Measurements from ENCODE around the gene EIF3D. TPM values are rescaled to one million over a fixed set of nuclear protein-coding genes. Genes with fewer than 3 reads are reported as not detected.

The EIF3D gene
- polyA plus RNA-seq, 1 experiment = 349 TPM

DNA sequence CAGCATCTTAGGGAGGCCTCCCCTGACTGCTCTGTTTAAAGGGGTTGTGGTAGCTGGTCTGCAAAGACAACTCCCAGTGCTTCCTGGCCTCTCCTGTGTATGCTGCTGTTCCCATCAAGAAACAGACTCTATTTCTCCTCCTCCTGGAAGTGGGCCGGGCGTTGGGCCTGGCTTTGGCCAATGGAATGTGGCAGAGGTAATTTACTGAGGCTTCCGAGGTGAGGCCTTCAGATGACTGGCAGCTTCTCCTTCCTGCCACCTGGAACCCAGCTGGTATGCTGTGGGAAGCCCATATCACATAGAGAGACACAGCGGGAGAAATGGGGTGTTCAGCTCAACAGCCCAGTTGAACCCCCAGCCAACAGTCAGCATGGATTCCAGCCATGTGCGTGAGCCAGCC lies 25.1 kb upstream of the EIF3D start:
- no peak for DNase-seq (ENCODE audit: low read depth, low spot score)
- POLR2A ChIA-PET = interaction anchor here (1.1 kb wide), 1 partner anchor 25 kb away, joined by 3 read pairs; the partner anchor contains the start of gene EIF3D
- H3K4me3 ChIP-seq (ENCODE audit: low read depth, low read length) = no peak overlapping the region
- no peaks in the 10 kb centered on the region for H3K9me3 ChIP-seq (ENCODE audit: control insufficient read depth, insufficient read depth, low read length)
- TF ChIP-seq, protein P1, sequence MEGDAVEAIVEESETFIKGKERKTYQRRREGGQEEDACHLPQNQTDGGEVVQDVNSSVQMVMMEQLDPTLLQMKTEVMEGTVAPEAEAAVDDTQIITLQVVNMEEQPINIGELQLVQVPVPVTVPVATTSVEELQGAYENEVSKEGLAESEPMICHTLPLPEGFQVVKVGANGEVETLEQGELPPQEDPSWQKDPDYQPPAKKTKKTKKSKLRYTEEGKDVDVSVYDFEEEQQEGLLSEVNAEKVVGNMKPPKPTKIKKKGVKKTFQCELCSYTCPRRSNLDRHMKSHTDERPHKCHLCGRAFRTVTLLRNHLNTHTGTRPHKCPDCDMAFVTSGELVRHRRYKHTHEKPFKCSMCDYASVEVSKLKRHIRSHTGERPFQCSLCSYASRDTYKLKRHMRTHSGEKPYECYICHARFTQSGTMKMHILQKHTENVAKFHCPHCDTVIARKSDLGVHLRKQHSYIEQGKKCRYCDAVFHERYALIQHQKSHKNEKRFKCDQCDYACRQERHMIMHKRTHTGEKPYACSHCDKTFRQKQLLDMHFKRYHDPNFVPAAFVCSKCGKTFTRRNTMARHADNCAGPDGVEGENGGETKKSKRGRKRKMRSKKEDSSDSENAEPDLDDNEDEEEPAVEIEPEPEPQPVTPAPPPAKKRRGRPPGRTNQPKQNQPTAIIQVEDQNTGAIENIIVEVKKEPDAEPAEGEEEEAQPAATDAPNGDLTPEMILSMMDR (IDR thresholded peaks at IDR 0.05; ENCODE audit: low read depth, low read length) = no peak
- CTCF ChIA-PET = interaction anchor here (1.1 kb wide), 1 partner anchor 9 kb away, joined by 3 read pairs; no protein-coding TSS in a partner anchor
- peaks cover 48% of the 10 kb centered on the region for H3K27me3 ChIP-seq (ENCODE audit: control insufficient read depth, insufficient read depth, low read length)
- H3K27ac ChIP-seq (ENCODE audit: low read depth, low read length) = no peak overlapping the region

DNA sequence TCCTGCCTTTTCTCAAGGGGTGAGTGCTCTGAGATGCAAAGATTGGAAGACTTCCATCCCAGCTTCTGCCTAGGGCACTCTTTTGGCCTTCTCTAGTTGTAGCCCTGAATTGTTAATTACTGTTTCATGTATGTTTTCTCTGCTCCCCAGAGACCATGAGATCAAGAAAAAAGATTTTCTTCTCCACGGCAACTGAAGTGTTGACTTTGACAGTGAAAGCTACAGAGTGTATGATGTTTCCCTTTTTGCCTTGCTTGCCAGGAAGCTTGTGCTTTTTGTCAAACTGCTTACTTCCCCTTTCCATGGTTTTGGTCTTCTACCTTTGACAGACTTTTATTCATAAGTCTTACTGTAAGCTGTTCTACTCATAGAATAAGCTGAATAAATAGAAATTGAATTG lies 23.3 kb upstream of the EIF3D start:
- H3K27ac ChIP-seq (ENCODE audit: low read depth, low read length) = no peak overlapping the region
- ChIA-PET CTCF (interaction anchor here (0.8 to 2.1 kb wide), 5 partner anchors 19 to 305 kb away, joined by 3 to 18 read pairs (median 3); no protein-coding TSS in a partner anchor), POLR2A (no interaction called here)
- TF ChIP-seq, protein P1 (IDR thresholded peaks at IDR 0.05; ENCODE audit: low read depth, low read length) = no peak
- H3K27me3 ChIP-seq (ENCODE audit: control insufficient read depth, insufficient read depth, low read length) = peaks cover 47% of the 10 kb centered on the region
- H3K4me3 ChIP-seq (ENCODE audit: low read depth, low read length) = no peak overlapping the region
- no peaks in the 10 kb centered on the region for H3K9me3 ChIP-seq (ENCODE audit: control insufficient read depth, insufficient read depth, low read length)
- no peak for DNase-seq (ENCODE audit: low read depth, low spot score)

DNA sequence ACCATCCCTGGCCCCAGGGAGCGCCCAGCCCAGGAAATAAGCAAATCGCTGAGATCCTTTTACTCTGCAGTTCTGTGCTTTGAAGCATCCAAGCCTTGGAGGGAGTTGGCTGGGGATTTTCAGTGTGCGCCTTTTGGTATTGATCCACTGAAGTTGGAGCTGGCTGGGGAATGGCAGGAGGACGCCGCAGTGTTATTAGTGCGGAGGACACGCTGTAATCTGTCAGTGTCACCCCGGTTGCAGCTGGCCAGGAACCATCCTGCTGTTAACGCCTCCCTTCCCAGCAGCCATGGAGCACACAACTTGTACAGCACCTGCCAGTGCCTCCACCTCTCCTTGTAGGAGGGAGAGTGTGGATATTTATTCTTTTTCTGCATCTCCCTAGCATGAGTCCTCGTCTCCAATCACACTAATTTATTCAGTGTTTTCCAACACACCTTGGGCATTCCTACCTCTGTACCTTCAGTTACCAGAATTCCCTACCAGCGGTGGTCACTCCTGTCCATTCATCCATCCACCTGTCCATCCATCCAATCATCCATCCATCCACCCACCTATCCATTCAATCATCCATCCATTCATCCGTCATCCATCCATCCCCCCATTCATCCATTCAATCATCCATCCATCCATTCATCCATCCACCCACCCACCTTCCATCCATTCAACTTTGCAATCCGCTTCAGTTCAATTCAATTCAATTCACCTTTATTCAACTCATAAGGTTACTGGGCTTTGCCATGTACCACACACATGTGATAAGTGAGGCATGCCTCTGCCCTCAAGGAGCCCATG lies 21.9 kb upstream of the EIF3D start:
- ChIA-PET CTCF (interaction anchor here (1.6 to 2.1 kb wide), 2 partner anchors 223 to 305 kb away, joined by 4 to 18 read pairs; no protein-coding TSS in a partner anchor), POLR2A (no interaction called here)
- H3K9me3 ChIP-seq (ENCODE audit: control insufficient read depth, insufficient read depth, low read length) = no peaks in the 10 kb centered on the region
- peaks cover 39% of the 10 kb centered on the region for H3K27me3 ChIP-seq (ENCODE audit: control insufficient read depth, insufficient read depth, low read length)
- TF ChIP-seq, protein P1 (IDR thresholded peaks at IDR 0.05; ENCODE audit: low read depth, low read length) = no peak
- no peak overlapping the region for H3K4me3 ChIP-seq (ENCODE audit: low read depth, low read length)
- no peak overlapping the region for H3K27ac ChIP-seq (ENCODE audit: low read depth, low read length)
- no peak for DNase-seq (ENCODE audit: low read depth, low spot score)

DNA sequence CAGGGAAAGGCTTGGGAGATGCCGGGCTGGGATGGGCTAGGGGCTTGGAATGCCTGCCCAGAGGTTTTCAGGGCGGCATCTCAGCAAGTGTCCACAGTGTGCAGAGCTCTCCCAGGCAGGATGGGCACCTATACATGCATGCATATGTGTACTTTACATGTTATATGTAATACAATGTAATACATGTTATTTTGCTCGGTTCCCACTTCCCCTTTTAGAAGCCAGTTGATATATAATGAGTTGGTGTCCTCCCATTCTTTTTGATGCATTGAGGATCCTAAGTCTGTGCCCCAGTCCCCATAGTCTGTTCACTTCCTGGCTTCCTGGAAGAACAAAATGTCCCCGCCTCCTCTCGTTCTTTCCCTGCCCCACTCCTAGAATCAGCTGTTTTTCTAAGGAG lies 20.1 kb upstream of the EIF3D start:
- POLR2A ChIA-PET = no interaction called here
- TF ChIP-seq, protein P1 (IDR thresholded peaks at IDR 0.05; ENCODE audit: low read depth, low read length) = no peak

DNA sequence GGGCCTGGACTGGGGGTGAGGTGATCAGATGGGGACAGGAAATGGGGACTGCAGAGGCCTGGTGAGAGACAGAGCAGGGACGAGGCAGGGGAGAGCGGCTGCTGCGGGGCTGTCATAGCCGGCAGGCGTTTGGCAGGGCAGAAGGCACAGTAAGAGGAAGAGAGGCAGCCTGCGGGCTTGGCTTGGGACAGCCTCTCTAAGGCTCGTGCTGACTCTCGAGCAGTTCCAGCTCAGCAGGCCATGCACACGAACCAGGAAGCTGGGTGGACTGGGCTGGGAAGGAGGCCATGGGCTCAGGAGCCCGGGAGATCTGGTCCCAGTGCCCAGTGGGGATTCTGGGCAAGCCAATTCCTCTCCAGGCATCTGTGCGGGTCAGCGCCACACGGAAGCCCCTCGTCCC lies 19.6 kb upstream of the EIF3D start:
- POLR2A ChIA-PET = no interaction called here
- DNase-seq (ENCODE audit: low read depth, low spot score) = no peak
- peaks cover 25% of the 10 kb centered on the region for H3K27me3 ChIP-seq (ENCODE audit: control insufficient read depth, insufficient read depth, low read length)
- TF ChIP-seq, protein P1 (IDR thresholded peaks at IDR 0.05; ENCODE audit: low read depth, low read length) = no peak
- no peak overlapping the region for H3K4me3 ChIP-seq (ENCODE audit: low read depth, low read length)
- CTCF ChIA-PET = interaction anchor here (9.2 kb wide), 1 partner anchor 309 kb away, joined by 140 read pairs; no protein-coding TSS in a partner anchor
- H3K9me3 ChIP-seq (ENCODE audit: control insufficient read depth, insufficient read depth, low read length) = no peaks in the 10 kb centered on the region
- no peak overlapping the region for H3K27ac ChIP-seq (ENCODE audit: low read depth, low read length)

More for the DNA sequence above, 20.1 kb upstream of the EIF3D start:
- no peak overlapping the region for H3K4me3 ChIP-seq (ENCODE audit: low read depth, low read length)
- H3K9me3 ChIP-seq (ENCODE audit: control insufficient read depth, insufficient read depth, low read length) = no peaks in the 10 kb centered on the region
- peaks cover 27% of the 10 kb centered on the region for H3K27me3 ChIP-seq (ENCODE audit: control insufficient read depth, insufficient read depth, low read length)
- H3K27ac ChIP-seq (ENCODE audit: low read depth, low read length) = no peak overlapping the region
- CTCF ChIA-PET = interaction anchor here (1.6 to 9.2 kb wide), 2 partner anchors 225 to 309 kb away, joined by 4 to 140 read pairs; no protein-coding TSS in a partner anchor
- no peak for DNase-seq (ENCODE audit: low read depth, low spot score)
